SIG-M5 (cell line): ENCODE measurements around the gene CAMK1D.
"Not testable (repeated sequence)": the region's sequence is repeated elsewhere in the genome, so short reads cannot be mapped to it uniquely, and the experiment has no call there.

ENCODE experiments used
- DNase-seq: peaks from one replicate; lab custom pipeline; 2025; lab: John Stamatoyannopoulos, UW

The CAMK1D gene

DNA sequence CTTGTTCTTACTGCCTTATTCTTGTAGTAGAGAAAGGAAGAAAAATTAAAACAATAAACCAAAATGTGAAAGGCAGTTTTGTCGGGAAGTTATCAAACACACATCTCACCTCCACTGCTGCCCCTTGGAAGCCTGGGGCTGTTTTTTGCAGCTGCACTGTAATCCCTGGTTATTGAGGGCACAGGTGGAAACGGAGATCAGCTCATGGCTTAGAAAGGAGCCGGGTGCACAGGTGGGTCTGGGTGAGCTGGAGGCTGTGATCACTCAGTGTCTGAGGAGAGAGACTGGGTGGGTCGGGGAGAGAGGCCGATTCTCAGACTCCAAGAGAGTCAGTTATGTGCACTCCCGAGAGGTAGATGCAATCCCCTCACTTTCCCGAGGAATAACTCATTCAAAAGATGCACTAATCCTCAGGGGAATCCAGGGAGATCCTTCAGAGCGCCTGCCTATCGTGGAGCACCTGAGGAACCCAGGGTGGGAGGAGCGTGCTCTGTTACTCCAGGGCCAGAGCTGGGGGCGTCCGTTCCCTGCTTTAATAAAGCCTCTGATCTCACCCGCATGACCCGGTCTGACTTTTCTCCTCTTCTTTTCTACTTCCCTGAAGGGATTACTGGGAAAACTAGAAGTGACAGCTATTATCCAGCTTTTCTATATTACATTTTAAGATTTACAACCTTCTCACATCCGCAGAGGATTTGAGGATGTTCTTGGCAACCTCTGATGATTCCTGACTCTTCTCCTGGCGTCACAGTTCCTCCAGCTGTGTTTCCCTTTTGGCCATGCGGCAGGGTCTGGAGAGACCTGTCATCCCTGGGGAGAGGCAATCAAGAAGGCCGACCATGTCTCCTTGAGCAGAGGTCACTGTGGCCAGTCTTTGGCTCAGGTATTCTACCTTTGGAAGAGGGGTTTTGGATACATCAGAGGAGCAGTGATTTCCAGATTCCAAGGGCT lies 82.1 kb downstream of the CAMK1D start:
- DNase-seq: no peak

DNA sequence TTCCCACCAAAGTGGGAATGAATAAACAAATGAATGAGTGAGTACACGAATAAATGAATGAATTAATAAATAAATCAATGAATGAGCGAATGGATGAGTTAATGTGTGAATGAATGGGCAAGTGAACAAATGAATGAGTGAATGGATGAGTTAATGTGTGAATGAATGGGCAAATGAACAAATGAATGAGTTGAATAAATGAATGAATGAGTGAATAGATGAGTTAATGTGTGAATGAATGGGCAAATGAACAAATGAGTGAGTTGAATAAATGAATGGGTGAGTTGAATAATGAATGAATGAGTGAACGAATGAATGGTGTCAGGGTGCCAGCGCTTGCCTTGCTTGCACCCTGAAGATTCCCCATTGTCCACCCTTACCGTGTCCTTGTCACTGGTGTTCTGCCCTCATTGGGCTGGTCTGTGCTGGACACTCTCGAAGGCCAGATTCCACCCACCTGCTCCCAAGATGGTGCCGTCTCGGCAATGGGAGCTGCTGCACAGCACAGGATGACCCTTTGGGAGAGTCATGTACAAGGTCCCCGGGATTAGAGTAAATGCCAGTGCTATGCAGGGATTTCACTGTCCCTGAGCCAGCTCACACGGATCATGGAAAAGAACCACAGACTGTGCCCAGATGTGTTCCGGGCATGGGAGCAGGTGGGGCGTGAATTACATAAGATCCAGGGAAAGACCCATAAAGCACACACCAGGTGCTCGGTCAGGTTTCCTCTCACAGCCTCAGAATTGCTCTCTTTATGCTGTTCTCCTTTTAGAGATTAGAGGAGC lies 83.2 kb downstream of the CAMK1D start:
- DNase-seq: no peak

GRCh38 chr10:12434277-12434676 lies 84.9 kb downstream of the CAMK1D start:
- DNase-seq: no peak

- not testable (repeated sequence) for DNase-seq
Observed at GRCh38 chr10:12434677-12435076, 85.3 kb downstream of the CAMK1D start.

DNA sequence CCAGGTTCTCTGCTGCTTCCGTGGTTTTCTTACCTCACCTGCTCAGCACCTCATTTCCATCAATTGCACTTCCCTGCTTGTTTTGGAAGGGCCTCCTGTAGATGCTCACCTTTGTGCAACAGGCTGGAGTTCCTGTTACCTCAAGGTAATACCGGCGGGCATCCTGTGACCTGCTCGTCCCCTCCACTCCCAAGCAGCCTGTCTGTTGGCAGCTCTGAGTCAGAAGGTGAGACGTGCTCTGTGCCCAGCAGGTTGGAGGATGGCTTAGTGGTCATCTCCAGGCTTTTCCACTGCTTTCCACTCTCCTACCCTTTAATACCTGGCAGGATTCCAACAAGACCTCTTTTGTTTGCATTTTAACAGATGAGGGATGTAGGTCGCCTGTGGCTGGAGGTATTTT lies 86.0 kb downstream of the CAMK1D start:
- no peak for DNase-seq

DNA sequence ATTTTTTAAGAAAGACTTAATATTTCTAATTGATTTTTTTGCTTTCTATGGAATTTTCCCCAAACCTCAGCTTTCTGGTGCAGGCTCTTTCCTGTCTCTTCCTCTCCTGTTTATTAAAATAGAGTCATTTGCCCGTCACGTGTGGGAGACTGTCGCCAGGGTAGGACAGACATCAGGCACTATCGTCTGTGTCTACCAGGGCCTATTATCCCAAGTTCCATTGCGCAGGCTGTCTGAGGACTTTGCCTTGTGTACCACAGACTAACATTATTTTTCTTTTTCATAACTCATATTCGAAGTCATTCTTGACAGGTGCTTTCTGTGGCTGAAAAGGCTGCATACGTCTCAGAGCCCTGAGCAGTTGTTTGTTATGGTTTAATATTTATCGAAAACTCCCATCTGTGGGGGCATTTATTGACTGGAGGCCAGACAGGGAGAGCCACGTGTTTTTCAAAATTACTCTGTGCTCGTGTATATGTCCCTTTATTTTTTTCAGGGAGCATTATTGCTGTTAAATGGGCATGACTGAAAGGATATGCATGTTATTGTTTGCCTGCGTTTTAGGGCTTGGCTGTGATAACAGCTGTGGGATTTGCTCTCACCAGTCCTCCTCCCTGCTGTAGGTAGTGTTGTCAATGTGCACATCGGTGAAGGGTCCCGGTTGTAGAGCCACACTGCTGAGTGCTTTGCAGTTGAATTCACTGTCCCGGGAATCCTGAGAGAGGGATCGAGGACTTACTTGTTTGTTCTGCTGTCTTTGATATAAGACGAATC lies 89.8 kb downstream of the CAMK1D start:
- no peak for DNase-seq

GRCh38 chr10:12439767-12440166 lies 90.4 kb downstream of the CAMK1D start:
- not testable (repeated sequence) for DNase-seq

GRCh38 chr10:12443026-12443425 lies 93.7 kb downstream of the CAMK1D start:
- DNase-seq: no peak

GRCh38 chr10:12444981-12445700 lies 95.8 kb downstream of the CAMK1D start:
- no peak for DNase-seq

GRCh38 chr10:12445701-12446334 lies 96.5 kb downstream of the CAMK1D start:
- no peak for DNase-seq

DNA sequence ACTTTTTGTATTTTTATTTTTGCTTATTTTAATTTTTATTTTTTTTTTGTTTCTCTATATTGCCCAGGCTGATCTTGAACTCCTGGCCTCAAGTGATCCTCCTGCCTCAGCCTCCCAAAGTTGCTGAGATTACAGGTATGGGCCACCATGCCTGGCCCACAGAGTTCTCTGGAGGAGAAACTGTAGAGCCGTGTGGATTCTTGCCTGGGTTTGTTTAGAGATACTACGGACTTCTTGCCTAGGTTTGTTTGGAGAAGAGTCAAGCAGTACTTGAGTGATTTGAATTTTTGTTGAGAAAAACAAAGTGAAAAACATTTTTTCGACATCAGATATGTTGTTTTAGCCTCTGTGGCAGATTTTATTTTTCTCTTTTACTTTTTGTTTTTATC lies 99.0 kb downstream of the CAMK1D start:
- DNase-seq: no peak

- DNase-seq: peak; percentile 8
Observed at GRCh38 chr10:12448729-12449391, 99.5 kb downstream of the CAMK1D start.

DNA sequence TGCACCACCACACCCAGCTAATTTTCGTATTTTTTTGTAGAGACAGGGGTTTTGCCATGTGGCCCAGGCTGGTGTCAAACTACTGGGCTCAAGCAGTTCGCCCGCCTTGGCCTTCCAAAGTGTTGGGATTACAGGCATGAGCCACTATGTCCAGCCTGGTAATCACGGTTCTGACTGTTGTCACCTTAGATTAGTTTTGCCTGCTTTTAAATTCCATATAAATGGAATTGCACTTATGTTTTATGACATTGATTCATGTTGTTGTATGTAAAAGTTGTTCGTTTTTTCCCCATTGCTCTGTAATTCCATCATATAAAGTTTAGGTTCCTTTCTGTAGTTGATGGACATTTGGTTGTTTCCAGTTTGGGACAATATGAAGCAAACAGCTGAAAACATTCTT lies 106.0 kb downstream of the CAMK1D start:
- no peak for DNase-seq

DNA sequence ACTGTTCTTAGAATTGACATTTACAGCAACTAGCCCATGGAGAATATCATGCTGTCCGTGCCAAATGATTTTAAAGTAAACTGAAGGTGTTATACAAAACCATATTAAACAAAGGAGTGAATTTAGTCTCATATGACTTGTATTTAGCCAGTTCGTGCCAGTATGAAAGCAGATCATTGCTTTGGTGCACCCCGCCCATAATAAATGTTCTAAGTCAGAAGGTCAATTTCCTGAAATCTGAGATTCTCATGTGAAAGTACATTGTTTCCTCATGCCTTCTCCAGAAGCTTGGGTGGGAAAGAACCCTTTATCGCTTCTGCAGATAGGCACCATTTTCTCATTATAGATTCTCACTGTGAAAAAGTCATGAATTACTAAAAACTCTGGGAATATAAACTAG lies 106.4 kb downstream of the CAMK1D start:
- no peak for DNase-seq

- DNase-seq: no peak
Observed at GRCh38 chr10:12459340-12459739, 110.0 kb downstream of the CAMK1D start.

- DNase-seq: no peak
Observed at GRCh38 chr10:12459762-12460161, 110.4 kb downstream of the CAMK1D start.

DNA sequence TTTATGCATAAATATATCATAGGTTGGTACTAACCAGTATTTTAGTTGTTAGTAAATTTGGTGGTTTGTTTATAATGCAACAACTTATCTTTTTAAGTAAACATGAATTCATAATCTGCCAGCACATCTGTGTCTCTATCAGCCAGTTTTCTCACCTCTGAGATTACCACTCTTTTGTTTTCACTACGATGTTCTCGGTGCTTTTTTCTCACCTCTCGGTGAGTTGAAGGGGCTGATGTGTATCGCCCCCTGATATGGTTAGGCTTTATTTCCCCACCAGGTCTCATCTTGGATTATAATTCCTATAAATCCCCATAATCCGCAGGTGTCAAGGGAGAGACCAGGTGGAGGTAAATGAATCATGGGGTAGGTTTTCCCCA lies 114.1 kb downstream of the CAMK1D start:
- DNase-seq: no peak

GRCh38 chr10:12465385-12466136 lies 116.2 kb downstream of the CAMK1D start:
- no peak for DNase-seq

- DNase-seq: no peak
Observed at GRCh38 chr10:12466704-12467305, 117.5 kb downstream of the CAMK1D start.
